Activated CD4-positive, alpha-beta T cell treated with anti-CD3 and anti-CD28 coated beads, Interleukin-2, amount 10 ng/mL, durations not matched to agents 24 days and 14 days (primary cell): ENCODE results near the gene ZNF282. TPM values are rescaled to one million over a fixed set of nuclear protein-coding genes. Genes with fewer than 3 reads are reported as not detected.
"Not testable (repeated sequence)": the region's sequence is repeated elsewhere in the genome, so short reads cannot be mapped to it uniquely, and the experiment has no call there.

Experiments
- DNase-seq: peaks from one replicate; pipeline ENCODE4 v3.0.0; 2022
- H3K27ac Mint-ChIP-seq: one replicate; pipeline ENCODE4 v1.8.0; 2022; ENCODE audit warnings: mild to moderate bottlenecking, mixed read lengths
- H3K27me3 Mint-ChIP-seq: one replicate; pipeline ENCODE4 v1.8.0; 2022; ENCODE audit warnings: mixed read lengths
- H3K36me3 Mint-ChIP-seq: one replicate; pipeline ENCODE4 v1.8.0; 2022; ENCODE audit warnings: low read depth, mild to moderate bottlenecking, mixed read lengths
- H3K4me1 Mint-ChIP-seq: one replicate; pipeline ENCODE4 v1.8.0; 2021; ENCODE audit warnings: mixed read lengths
- H3K4me3 Mint-ChIP-seq: one replicate; pipeline ENCODE4 v1.8.0; 2022; ENCODE audit warnings: mild to moderate bottlenecking, moderate library complexity, mixed read lengths
- H3K9me3 Mint-ChIP-seq: one replicate; pipeline ENCODE4 v1.8.0; 2021; ENCODE audit warnings: mixed read lengths
- intact Hi-C: fragments of 100-400 bp; cut with micrococcal nuclease; formaldehyde crosslinking; loops from one replicate; pipeline ENCODE4 v1.15.1; 2023
- total RNA-seq: library from RNA; stranded (reverse); gene quantifications from 2 replicates; pipeline ENCODE4 v1.2.3, GENCODE V29; 2022

The ZNF282 gene
- total RNA-seq, 1 donor from 2014 or later = 49.9 TPM

DNA sequence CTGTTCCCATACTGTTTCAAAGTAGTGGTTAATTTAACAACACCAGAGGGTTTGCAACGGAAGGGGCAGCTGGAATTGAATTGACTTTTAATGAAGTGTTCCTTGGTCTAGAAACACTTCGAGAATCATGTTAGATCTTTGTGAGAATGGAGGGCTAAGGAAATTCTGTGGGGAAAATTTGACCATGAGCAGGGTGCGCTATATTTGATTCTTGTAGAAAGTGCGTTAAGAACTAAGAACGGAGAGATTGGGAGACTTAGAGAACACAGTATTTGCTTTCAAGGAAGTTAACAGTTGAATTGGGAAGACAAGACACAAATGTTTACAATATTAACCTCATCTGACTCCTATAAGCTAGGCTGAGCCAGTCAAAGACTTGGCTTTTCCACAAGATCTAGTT, 45.3 kb downstream of the ZNF282 start:
- intact Hi-C loops = loop anchor here (10.0 kb wide), 3 partner anchors 254 to 634 kb away; partner anchors contain the start of genes ATP6V0E2 and ZNF746
- peaks cover 3% of the 10 kb centered on the region for H3K27me3 Mint-ChIP-seq
- H3K4me1 Mint-ChIP-seq = peaks cover 35% of the 10 kb centered on the region
- no peak for DNase-seq
- peaks cover 22% of the 10 kb centered on the region for H3K36me3 Mint-ChIP-seq
- peak overlapping the region; percentile 62 for H3K27ac Mint-ChIP-seq
- no peaks in the 10 kb centered on the region for H3K9me3 Mint-ChIP-seq
- peak overlapping the region; percentile 93 for H3K4me3 Mint-ChIP-seq

GRCh38 chr7:149241696-149242095, 46.4 kb downstream of the ZNF282 start:
- no peak for DNase-seq
- H3K9me3 Mint-ChIP-seq = no peaks in the 10 kb centered on the region
- peaks cover 27% of the 10 kb centered on the region for H3K36me3 Mint-ChIP-seq
- H3K27ac Mint-ChIP-seq = no peak overlapping the region
- H3K4me3 Mint-ChIP-seq = peak overlapping the region; percentile 34
- peaks cover 3% of the 10 kb centered on the region for H3K27me3 Mint-ChIP-seq
- intact Hi-C loops = loop anchor here (10.0 kb wide), 3 partner anchors 253 to 633 kb away; partner anchors contain the start of genes ATP6V0E2 and ZNF746
- H3K4me1 Mint-ChIP-seq = peaks cover 40% of the 10 kb centered on the region

GRCh38 chr7:149245244-149245643, 49.9 kb downstream of the ZNF282 start:
- Mint-ChIP-seq H3K4me3 (peak overlapping the region; percentile 40), H3K4me1 (peaks cover 51% of the 10 kb centered on the region), H3K27me3 (no peaks in the 10 kb centered on the region), H3K9me3 (no peaks in the 10 kb centered on the region), H3K27ac (peak overlapping the region; percentile 91), H3K36me3 (peaks cover 29% of the 10 kb centered on the region)
- DNase-seq = no peak
- intact Hi-C loops = loop anchor here (2.0 to 10.0 kb wide), 5 partner anchors 16 to 630 kb away; partner anchors contain the start of genes ATP6V0E2 and ZNF746

- peak overlapping the region; percentile 91 for H3K27ac Mint-ChIP-seq
- no peak for DNase-seq
- intact Hi-C loops = loop anchor here (2.0 to 10.0 kb wide), 5 partner anchors 15 to 629 kb away; partner anchors contain the start of genes ATP6V0E2 and ZNF746
- no peaks in the 10 kb centered on the region for H3K27me3 Mint-ChIP-seq
- peaks cover 46% of the 10 kb centered on the region for H3K4me1 Mint-ChIP-seq
- no peaks in the 10 kb centered on the region for H3K9me3 Mint-ChIP-seq
- peak overlapping the region; percentile 40 for H3K4me3 Mint-ChIP-seq
- peaks cover 28% of the 10 kb centered on the region for H3K36me3 Mint-ChIP-seq
Observed at GRCh38 chr7:149245744-149246143, 50.4 kb downstream of the ZNF282 start.

GRCh38 chr7:149248777-149249176, 53.4 kb downstream of the ZNF282 start:
- Mint-ChIP-seq H3K27ac (peak overlapping the region; percentile 94), H3K27me3 (no peaks in the 10 kb centered on the region), H3K9me3 (no peaks in the 10 kb centered on the region), H3K4me3 (peak overlapping the region; percentile 57), H3K36me3 (peaks cover 37% of the 10 kb centered on the region), H3K4me1 (peaks cover 35% of the 10 kb centered on the region)
- intact Hi-C loops = loop anchor here (1.0 to 10.0 kb wide), 5 partner anchors 13 to 626 kb away; partner anchors contain the start of genes ATP6V0E2 and ZNF746
- DNase-seq = no peak

DNA sequence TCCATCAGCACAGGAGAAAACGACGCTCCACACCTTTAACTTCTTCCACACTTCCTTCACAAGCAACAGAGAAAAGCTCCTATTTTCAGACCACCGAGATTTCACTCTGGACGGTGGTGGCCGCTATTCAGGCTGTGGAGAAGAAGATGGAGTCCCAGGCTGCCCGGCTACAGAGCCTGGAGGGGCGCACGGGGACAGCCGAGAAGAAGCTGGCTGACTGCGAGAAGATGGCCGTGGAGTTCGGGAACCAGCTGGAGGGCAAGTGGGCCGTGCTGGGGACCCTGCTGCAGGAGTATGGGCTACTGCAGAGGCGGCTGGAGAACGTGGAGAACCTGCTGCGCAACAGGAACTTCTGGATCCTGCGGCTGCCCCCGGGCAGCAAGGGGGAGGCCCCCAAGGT, 54.8 kb downstream of the ZNF282 start:
- H3K9me3 Mint-ChIP-seq, H3K27me3 Mint-ChIP-seq, intact Hi-C loops, DNase-seq, H3K4me3 Mint-ChIP-seq: not testable (repeated sequence)
- peak overlapping the region; percentile 66 for H3K27ac Mint-ChIP-seq
- H3K4me1 Mint-ChIP-seq = peaks cover 28% of the 10 kb centered on the region
- peaks cover 37% of the 10 kb centered on the region for H3K36me3 Mint-ChIP-seq

- DNase-seq, H3K4me3 Mint-ChIP-seq, H3K27ac Mint-ChIP-seq, H3K27me3 Mint-ChIP-seq, H3K9me3 Mint-ChIP-seq, intact Hi-C loops: not testable (repeated sequence)
- peaks cover 20% of the 10 kb centered on the region for H3K4me1 Mint-ChIP-seq
- H3K36me3 Mint-ChIP-seq = peaks cover 34% of the 10 kb centered on the region
Observed at GRCh38 chr7:149251518-149251917, 56.2 kb downstream of the ZNF282 start.

DNA sequence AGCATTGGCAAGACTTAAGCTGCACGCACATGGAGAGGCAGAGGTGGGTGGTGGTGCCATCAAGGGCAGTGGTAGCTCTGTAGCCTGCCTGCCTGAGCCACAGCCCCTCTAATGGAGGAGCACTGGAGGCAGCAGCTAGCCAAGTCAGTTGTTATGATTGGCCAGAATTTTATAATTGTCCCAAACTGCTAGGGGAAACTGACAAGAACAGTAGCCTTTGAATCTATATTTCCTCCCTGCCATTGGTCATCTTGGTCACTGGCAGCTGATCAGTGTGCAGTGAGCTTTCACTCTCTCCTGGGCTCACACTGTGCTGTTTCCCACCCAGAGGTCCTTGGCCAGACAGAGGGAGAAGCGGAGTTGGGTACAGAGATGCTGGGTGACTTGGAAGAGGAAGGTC, 57.0 kb downstream of the ZNF282 start:
- intact Hi-C loops = no loop called here
- H3K4me3 Mint-ChIP-seq = no peak overlapping the region
- DNase-seq = no peak
- H3K9me3 Mint-ChIP-seq = no peaks in the 10 kb centered on the region
- peaks cover 20% of the 10 kb centered on the region for H3K4me1 Mint-ChIP-seq
- H3K27ac Mint-ChIP-seq = no peak overlapping the region
- H3K27me3 Mint-ChIP-seq = no peaks in the 10 kb centered on the region
- H3K36me3 Mint-ChIP-seq = peaks cover 34% of the 10 kb centered on the region

- Mint-ChIP-seq H3K27me3 (no peaks in the 10 kb centered on the region), H3K4me1 (peaks cover 8% of the 10 kb centered on the region), H3K9me3 (no peaks in the 10 kb centered on the region), H3K27ac (no peak overlapping the region), H3K36me3 (peaks cover 30% of the 10 kb centered on the region), H3K4me3 (no peak overlapping the region)
- no peak for DNase-seq
- intact Hi-C loops = no loop called here
Observed at GRCh38 chr7:149253665-149254064, 58.3 kb downstream of the ZNF282 start.

DNA sequence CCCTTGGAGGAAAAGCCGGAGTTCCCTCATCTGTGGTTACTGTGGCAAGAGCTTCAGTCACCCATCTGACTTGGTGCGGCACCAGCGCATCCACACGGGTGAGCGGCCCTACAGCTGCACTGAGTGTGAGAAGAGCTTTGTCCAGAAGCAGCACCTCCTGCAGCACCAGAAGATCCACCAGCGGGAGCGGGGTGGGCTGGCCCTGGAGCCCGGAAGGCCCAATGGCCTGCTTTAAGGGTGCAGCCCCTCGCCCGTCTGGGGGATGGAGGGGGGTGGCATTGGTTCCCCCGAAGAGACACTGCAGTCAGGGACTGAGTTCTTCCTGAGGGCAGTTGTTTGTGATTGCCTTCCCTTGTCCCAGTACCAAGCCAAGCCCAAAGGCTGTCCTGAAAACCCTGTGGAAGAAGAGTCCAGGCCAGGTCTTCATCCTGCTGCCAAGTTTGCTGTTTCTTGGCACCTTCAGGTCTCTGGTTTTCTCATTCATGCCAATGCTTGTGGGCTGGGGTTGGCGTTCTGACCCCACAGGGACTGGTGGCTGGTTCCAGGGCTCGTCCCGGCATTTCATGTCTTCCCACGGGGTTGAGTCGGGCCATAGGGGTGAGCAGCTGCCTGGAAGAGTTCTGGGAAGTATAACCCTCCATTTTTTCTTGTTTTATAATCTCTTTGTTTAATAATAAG, 59.0 kb downstream of the ZNF282 start:
- Mint-ChIP-seq H3K4me3 (no peak overlapping the region), H3K36me3 (peaks cover 29% of the 10 kb centered on the region), H3K9me3 (no peaks in the 10 kb centered on the region), H3K4me1 (peaks cover 3% of the 10 kb centered on the region), H3K27ac (no peak overlapping the region), H3K27me3 (no peaks in the 10 kb centered on the region)
- intact Hi-C loops = no loop called here
- DNase-seq = no peak

- peaks cover 3% of the 10 kb centered on the region for H3K4me1 Mint-ChIP-seq
- no peak overlapping the region for H3K4me3 Mint-ChIP-seq
- intact Hi-C loops = no loop called here
- H3K27ac Mint-ChIP-seq = no peak overlapping the region
- no peaks in the 10 kb centered on the region for H3K9me3 Mint-ChIP-seq
- DNase-seq = no peak
- H3K36me3 Mint-ChIP-seq = peaks cover 29% of the 10 kb centered on the region
- no peaks in the 10 kb centered on the region for H3K27me3 Mint-ChIP-seq
Observed at GRCh38 chr7:149255174-149255573, 59.8 kb downstream of the ZNF282 start.

- Mint-ChIP-seq H3K9me3 (no peaks in the 10 kb centered on the region), H3K27me3 (no peaks in the 10 kb centered on the region), H3K4me3 (no peak overlapping the region), H3K27ac (no peak overlapping the region), H3K36me3 (peaks cover 25% of the 10 kb centered on the region), H3K4me1 (peaks cover 12% of the 10 kb centered on the region)
- intact Hi-C loops = no loop called here
- DNase-seq = no peak
Observed at GRCh38 chr7:149256568-149256967, 61.2 kb downstream of the ZNF282 start.

- no peaks in the 10 kb centered on the region for H3K9me3 Mint-ChIP-seq
- peaks cover 21% of the 10 kb centered on the region for H3K36me3 Mint-ChIP-seq
- H3K27me3 Mint-ChIP-seq = no peaks in the 10 kb centered on the region
- H3K4me3 Mint-ChIP-seq = no peak overlapping the region
- peaks cover 13% of the 10 kb centered on the region for H3K4me1 Mint-ChIP-seq
- DNase-seq = no peak
- no peak overlapping the region for H3K27ac Mint-ChIP-seq
- intact Hi-C loops = no loop called here
Observed at GRCh38 chr7:149257146-149257545, 61.8 kb downstream of the ZNF282 start.

- Mint-ChIP-seq H3K27ac (peak overlapping the region; percentile 97), H3K4me1 (peaks cover 22% of the 10 kb centered on the region), H3K27me3 (no peaks in the 10 kb centered on the region), H3K36me3 (peaks cover 22% of the 10 kb centered on the region), H3K4me3 (peak overlapping the region; percentile 82), H3K9me3 (no peaks in the 10 kb centered on the region)
- DNase-seq = peak; percentile 69
- intact Hi-C loops = loop anchor here (1.0 to 10.0 kb wide), 5 partner anchors 12 to 234 kb away; partner anchors contain the start of genes PDIA4, ZNF425 and ZNF777
Observed at GRCh38 chr7:149261316-149261828, 66.0 kb downstream of the ZNF282 start.
